ENCODE data around the gene CTSC.

Gene CTSC

DNA sequence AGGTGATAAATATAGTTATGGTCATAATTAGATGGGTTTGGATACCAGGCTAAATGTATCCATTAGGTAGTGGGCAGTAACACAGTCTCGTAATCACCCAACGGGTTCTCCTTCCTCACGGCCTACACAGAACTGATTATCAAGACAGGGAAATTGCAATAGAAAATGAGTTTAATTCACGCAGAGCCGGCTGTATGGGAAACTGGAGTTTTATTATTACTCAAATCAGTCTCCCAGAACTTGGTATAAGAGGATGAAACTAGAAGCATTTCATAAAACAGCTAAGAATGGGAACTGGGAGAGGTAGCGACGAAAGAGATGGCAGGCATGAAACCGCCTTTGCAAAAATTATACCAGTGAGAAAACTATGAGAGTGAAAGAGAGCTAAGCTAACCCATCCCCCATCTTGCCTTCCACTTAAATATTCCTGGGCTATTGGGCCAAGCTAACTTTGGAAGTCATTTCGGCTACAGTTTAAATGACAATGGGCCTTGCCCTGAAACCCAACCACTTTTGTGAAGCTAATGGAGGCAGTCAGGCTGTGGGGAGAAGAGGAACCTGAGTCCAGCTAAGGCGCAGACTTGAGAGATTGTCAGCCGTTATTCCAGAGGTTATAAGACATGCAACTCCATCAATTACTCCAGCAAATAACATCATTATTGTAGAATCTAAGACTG lies 29.6 kb downstream of the CTSC start:
- no peak overlapping the region for H2AFZ ChIP-seq (ENCODE audit: low read depth, low read length, severe bottlenecking)
- H3K4me2 ChIP-seq (ENCODE audit: low read depth, low read length, poor library complexity, severe bottlenecking), result no peak overlapping the region
- no peaks in the 10 kb centered on the region for H4K20me1 ChIP-seq (ENCODE audit: low read depth, low read length)
- peaks cover 41% of the 10 kb centered on the region; the same call in 1 of the 2 replicates for H3K36me3 ChIP-seq (ENCODE audit: low read length)
- H3K9me3 ChIP-seq (ENCODE audit: insufficient read depth, low read length), result no peaks in the 10 kb centered on the region
- TF ChIP-seq, protein P1, sequence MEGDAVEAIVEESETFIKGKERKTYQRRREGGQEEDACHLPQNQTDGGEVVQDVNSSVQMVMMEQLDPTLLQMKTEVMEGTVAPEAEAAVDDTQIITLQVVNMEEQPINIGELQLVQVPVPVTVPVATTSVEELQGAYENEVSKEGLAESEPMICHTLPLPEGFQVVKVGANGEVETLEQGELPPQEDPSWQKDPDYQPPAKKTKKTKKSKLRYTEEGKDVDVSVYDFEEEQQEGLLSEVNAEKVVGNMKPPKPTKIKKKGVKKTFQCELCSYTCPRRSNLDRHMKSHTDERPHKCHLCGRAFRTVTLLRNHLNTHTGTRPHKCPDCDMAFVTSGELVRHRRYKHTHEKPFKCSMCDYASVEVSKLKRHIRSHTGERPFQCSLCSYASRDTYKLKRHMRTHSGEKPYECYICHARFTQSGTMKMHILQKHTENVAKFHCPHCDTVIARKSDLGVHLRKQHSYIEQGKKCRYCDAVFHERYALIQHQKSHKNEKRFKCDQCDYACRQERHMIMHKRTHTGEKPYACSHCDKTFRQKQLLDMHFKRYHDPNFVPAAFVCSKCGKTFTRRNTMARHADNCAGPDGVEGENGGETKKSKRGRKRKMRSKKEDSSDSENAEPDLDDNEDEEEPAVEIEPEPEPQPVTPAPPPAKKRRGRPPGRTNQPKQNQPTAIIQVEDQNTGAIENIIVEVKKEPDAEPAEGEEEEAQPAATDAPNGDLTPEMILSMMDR (IDR thresholded peaks at IDR 0.05; ENCODE audit: insufficient read depth, low read length, poor library complexity, severe bottlenecking), result no peak
- no peak for TF ChIP-seq EZH2phosphoT487 (conservative IDR thresholded peaks at IDR 0.05; ENCODE audit: low read length)
- H3F3A ChIP-seq (ENCODE audit: insufficient read depth), result no peaks in the 10 kb centered on the region
- H3K9me2 ChIP-seq (replicated peaks; ENCODE audit: insufficient read depth, low read length), result no peaks in the 10 kb centered on the region
- no peaks in the 10 kb centered on the region for H3K79me2 ChIP-seq (ENCODE audit: insufficient read depth, low read length)
- H3K27ac ChIP-seq (ENCODE audit: low read depth, low read length), result no peak overlapping the region
- no peak overlapping the region for H3K4me3 ChIP-seq (ENCODE audit: insufficient read depth, low read length, poor library complexity, severe bottlenecking)
- H3K9ac ChIP-seq (ENCODE audit: low read length), result no peak overlapping the region
- H3K27me3 ChIP-seq (ENCODE audit: low read length), result no peaks in the 10 kb centered on the region

DNA sequence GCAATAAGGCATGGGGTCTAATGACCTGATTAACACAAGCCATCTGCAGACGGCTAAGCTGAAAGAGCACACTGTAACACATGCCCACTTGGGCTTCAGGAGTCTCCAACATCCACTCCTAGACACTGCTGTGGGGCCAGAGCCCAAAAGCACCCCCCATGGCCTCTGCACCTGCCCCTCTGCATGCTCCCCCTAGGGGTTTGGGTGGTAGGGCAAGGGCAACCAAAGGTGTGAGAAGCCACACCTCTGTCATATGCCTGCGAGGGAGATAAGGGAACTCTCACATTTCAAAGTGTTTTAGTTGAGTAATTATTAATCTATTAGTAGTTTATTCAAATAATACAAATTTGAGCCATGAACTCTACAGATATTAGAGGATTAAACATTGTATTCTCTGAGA lies 30.8 kb downstream of the CTSC start:
- no peaks in the 10 kb centered on the region for H3K27me3 ChIP-seq (ENCODE audit: low read length)
- H4K20me1 ChIP-seq (ENCODE audit: low read depth, low read length), result no peaks in the 10 kb centered on the region
- H3K27ac ChIP-seq (ENCODE audit: low read depth, low read length), result no peak overlapping the region
- no peak overlapping the region for H3K9ac ChIP-seq (ENCODE audit: low read length)
- no peaks in the 10 kb centered on the region for H3K9me3 ChIP-seq (ENCODE audit: insufficient read depth, low read length)
- no peaks in the 10 kb centered on the region for H3K9me2 ChIP-seq (replicated peaks; ENCODE audit: insufficient read depth, low read length)
- TF ChIP-seq EZH2phosphoT487 (conservative IDR thresholded peaks at IDR 0.05; ENCODE audit: low read length), result no peak
- TF ChIP-seq, protein P1 (IDR thresholded peaks at IDR 0.05; ENCODE audit: insufficient read depth, low read length, poor library complexity, severe bottlenecking), result no peak
- no peaks in the 10 kb centered on the region for H3F3A ChIP-seq (ENCODE audit: insufficient read depth)
- H2AFZ ChIP-seq (ENCODE audit: low read depth, low read length, severe bottlenecking), result no peak overlapping the region
- H3K79me2 ChIP-seq (ENCODE audit: insufficient read depth, low read length), result no peaks in the 10 kb centered on the region
- no peak overlapping the region for H3K4me2 ChIP-seq (ENCODE audit: low read depth, low read length, poor library complexity, severe bottlenecking)
- no peak overlapping the region for H3K4me3 ChIP-seq (ENCODE audit: insufficient read depth, low read length, poor library complexity, severe bottlenecking)
- H3K36me3 ChIP-seq (ENCODE audit: low read length), result peaks cover 38% of the 10 kb centered on the region; the same call in 1 of the 2 replicates

DNA sequence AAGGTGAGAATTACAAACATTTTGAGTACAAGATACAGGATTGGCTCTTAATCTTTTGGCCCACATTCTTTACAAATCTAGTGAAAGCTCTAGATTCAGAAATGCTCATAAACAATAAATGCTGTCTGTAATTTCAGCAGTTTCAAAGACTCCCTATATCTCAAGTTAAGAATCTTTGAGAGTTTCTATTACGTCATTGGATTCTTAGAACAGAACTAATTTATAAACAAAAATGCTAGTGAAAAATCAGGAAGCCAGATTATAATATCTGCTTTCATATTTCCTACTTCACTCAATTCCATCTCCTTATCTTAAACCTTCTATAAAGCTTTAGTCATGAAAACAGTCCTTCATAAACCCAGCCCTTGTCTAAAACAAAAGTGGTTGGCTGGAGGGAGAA lies 32.1 kb downstream of the CTSC start:
- TF ChIP-seq EZH2phosphoT487 (conservative IDR thresholded peaks at IDR 0.05; ENCODE audit: low read length), result no peak
- TF ChIP-seq, protein P1 (IDR thresholded peaks at IDR 0.05; ENCODE audit: insufficient read depth, low read length, poor library complexity, severe bottlenecking), result no peak
- no peak overlapping the region for H2AFZ ChIP-seq (ENCODE audit: low read depth, low read length, severe bottlenecking)
- H3K9me2 ChIP-seq (replicated peaks; ENCODE audit: insufficient read depth, low read length), result no peaks in the 10 kb centered on the region
- H3K27ac ChIP-seq (ENCODE audit: low read depth, low read length), result no peak overlapping the region
- no peaks in the 10 kb centered on the region for H4K20me1 ChIP-seq (ENCODE audit: low read depth, low read length)
- no peaks in the 10 kb centered on the region for H3F3A ChIP-seq (ENCODE audit: insufficient read depth)
- H3K36me3 ChIP-seq (ENCODE audit: low read length), result peaks cover 32% of the 10 kb centered on the region; the same call in 1 of the 2 replicates
- no peaks in the 10 kb centered on the region for H3K9me3 ChIP-seq (ENCODE audit: insufficient read depth, low read length)
- no peak overlapping the region for H3K9ac ChIP-seq (ENCODE audit: low read length)
- H3K4me3 ChIP-seq (ENCODE audit: insufficient read depth, low read length, poor library complexity, severe bottlenecking), result no peak overlapping the region
- no peaks in the 10 kb centered on the region for H3K27me3 ChIP-seq (ENCODE audit: low read length)
- no peak overlapping the region for H3K4me2 ChIP-seq (ENCODE audit: low read depth, low read length, poor library complexity, severe bottlenecking)
- no peaks in the 10 kb centered on the region for H3K79me2 ChIP-seq (ENCODE audit: insufficient read depth, low read length)
